Measurements from ENCODE around the gene P3H3.

DNA sequence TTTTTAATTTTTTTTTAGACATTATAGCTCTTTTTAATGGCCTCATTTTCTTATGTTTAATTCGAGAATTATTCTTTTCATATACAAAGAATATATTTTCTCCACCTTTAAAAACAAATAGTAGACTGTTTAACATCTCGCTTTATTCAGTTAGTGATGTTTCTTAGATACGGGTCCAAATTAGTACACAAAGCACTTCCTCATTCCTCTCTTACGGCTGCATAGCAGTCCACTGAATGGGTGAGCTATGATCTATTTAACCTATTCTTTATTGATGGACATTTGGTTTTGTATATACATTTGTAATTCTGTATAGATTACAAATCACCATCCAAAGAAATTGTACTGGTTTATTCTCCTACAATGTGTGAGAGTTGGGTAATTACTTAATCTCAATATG is 14.8 kb upstream of the P3H3 start:
- TF ChIP-seq POLR2A (IDR thresholded peaks at IDR 0.05) (no peak), CTCF (IDR thresholded peaks at IDR 0.05) (no peak)

All from testis (tissue), 2 donors.